Effector memory CD8-positive, alpha-beta T cell (primary cell): ENCODE data around the gene RRP8.
A peak's percentile ranks its signal among the peaks of the same experiment; 100 is the strongest.

Experiments used
- ATAC-seq: fragments of 150-1000 bp; cut with Tn5 transposase; replicated peaks from 2 replicates; pipeline ENCODE4 v1.10.0; 2021; ENCODE audit warnings: mild to moderate bottlenecking, moderate library complexity
- DNase-seq, 3 experiments: peaks; one replicate each; pipeline ENCODE4 v3.0.0; 2021
- H3K27ac Mint-ChIP-seq, 2 donors: one replicate each; pipeline ENCODE4 v1.8.0; 2022; ENCODE audit warnings: mild to moderate bottlenecking in 2 of 2, mixed read lengths in 2 of 2, moderate library complexity in 2 of 2
- H3K27me3 Mint-ChIP-seq, 2 donors: one replicate each; pipeline ENCODE4 v1.8.0; 2022; ENCODE audit warnings: mixed read lengths in 2 of 2
- H3K36me3 Mint-ChIP-seq: one replicate; pipeline ENCODE4 v1.8.0; 2022; ENCODE audit warnings: mild to moderate bottlenecking, moderate library complexity, mixed read lengths; ENCODE audit not compliant: insufficient read depth
- H3K4me1 Mint-ChIP-seq, 2 donors: one replicate each; pipeline ENCODE4 v1.8.0; 2022; ENCODE audit warnings: low read depth in 2 of 2, mixed read lengths in 2 of 2
- H3K4me3 Mint-ChIP-seq, 2 donors: one replicate each; pipeline ENCODE4 v1.8.0; 2022; ENCODE audit warnings: mild to moderate bottlenecking in 2 of 2, mixed read lengths in 2 of 2, moderate library complexity in 2 of 2
- H3K9me3 Mint-ChIP-seq, 2 donors: one replicate each; pipeline ENCODE4 v1.8.0; 2022; ENCODE audit warnings: mixed read lengths in 2 of 2

Gene RRP8

GRCh38 chr11:6570691-6571427, 32.6 kb downstream of the RRP8 start:
- Mint-ChIP-seq H3K4me3 (no peak overlapping the region), H3K27ac (no peak overlapping the region), H3K36me3 (peaks cover 3% of the 10 kb centered on the region), H3K9me3 (no peaks in the 10 kb centered on the region), H3K27me3 (no peaks in the 10 kb centered on the region), H3K4me1 (peaks cover 0 to 5% of the 10 kb centered on the region in 2 donors)
- no peak for DNase-seq
- ATAC-seq = no peak

- ATAC-seq (no peak), DNase-seq (no peak)
- peaks cover 0 to 5% of the 10 kb centered on the region in 2 donors for H3K4me1 Mint-ChIP-seq
- peaks cover 3% of the 10 kb centered on the region for H3K36me3 Mint-ChIP-seq
- H3K9me3 Mint-ChIP-seq = no peaks in the 10 kb centered on the region
- no peaks in the 10 kb centered on the region for H3K27me3 Mint-ChIP-seq
- H3K27ac Mint-ChIP-seq = peak overlapping the region in 1 of 2 donors; percentile 25
- H3K4me3 Mint-ChIP-seq = no peak overlapping the region
Measured at GRCh38 chr11:6569706-6570105, 33.7 kb downstream of the RRP8 start.

- Mint-ChIP-seq H3K27ac (no peak overlapping the region), H3K4me3 (no peak overlapping the region), H3K36me3 (peaks cover 3% of the 10 kb centered on the region), H3K4me1 (peaks cover 0 to 5% of the 10 kb centered on the region in 2 donors), H3K27me3 (no peaks in the 10 kb centered on the region), H3K9me3 (no peaks in the 10 kb centered on the region)
- DNase-seq = no peak
- no peak for ATAC-seq
Measured at GRCh38 chr11:6568191-6568918, 35.1 kb downstream of the RRP8 start.

- H3K36me3 Mint-ChIP-seq = peaks cover 3% of the 10 kb centered on the region
- ATAC-seq (no peak), DNase-seq (no peak)
- H3K4me3 Mint-ChIP-seq = no peak overlapping the region
- no peaks in the 10 kb centered on the region for H3K9me3 Mint-ChIP-seq
- no peak overlapping the region for H3K27ac Mint-ChIP-seq
- peaks cover 0 to 5% of the 10 kb centered on the region in 2 donors for H3K4me1 Mint-ChIP-seq
- H3K27me3 Mint-ChIP-seq = no peaks in the 10 kb centered on the region
Measured at GRCh38 chr11:6567371-6567745, 36.1 kb downstream of the RRP8 start.

GRCh38 chr11:6566704-6567370, 36.6 kb downstream of the RRP8 start:
- ATAC-seq (no peak), DNase-seq (no peak)
- H3K9me3 Mint-ChIP-seq = no peaks in the 10 kb centered on the region
- peaks cover 3% of the 10 kb centered on the region for H3K36me3 Mint-ChIP-seq
- H3K27me3 Mint-ChIP-seq = no peaks in the 10 kb centered on the region
- H3K27ac Mint-ChIP-seq = peak overlapping the region in 1 of 2 donors; percentile 25
- H3K4me1 Mint-ChIP-seq = peaks cover 0 to 5% of the 10 kb centered on the region in 2 donors
- no peak overlapping the region for H3K4me3 Mint-ChIP-seq

- Mint-ChIP-seq H3K27me3 (no peaks in the 10 kb centered on the region), H3K36me3 (peaks cover 3% of the 10 kb centered on the region), H3K4me1 (peaks cover 0 to 5% of the 10 kb centered on the region in 2 donors), H3K27ac (peak overlapping the region in 1 of 2 donors; percentile 25), H3K9me3 (no peaks in the 10 kb centered on the region), H3K4me3 (no peak overlapping the region)
- DNase-seq (no peak), ATAC-seq (no peak)
Measured at GRCh38 chr11:6565988-6566703, 37.3 kb downstream of the RRP8 start.

GRCh38 chr11:6565325-6565724, 38.1 kb downstream of the RRP8 start:
- peaks cover 3% of the 10 kb centered on the region for H3K36me3 Mint-ChIP-seq
- H3K27me3 Mint-ChIP-seq = no peaks in the 10 kb centered on the region
- DNase-seq (no peak), ATAC-seq (no peak)
- no peak overlapping the region for H3K27ac Mint-ChIP-seq
- no peak overlapping the region for H3K4me3 Mint-ChIP-seq
- peaks cover 0 to 5% of the 10 kb centered on the region in 2 donors for H3K4me1 Mint-ChIP-seq
- no peaks in the 10 kb centered on the region for H3K9me3 Mint-ChIP-seq

GRCh38 chr11:6563667-6564066, 39.7 kb downstream of the RRP8 start:
- H3K27ac Mint-ChIP-seq = no peak overlapping the region
- no peaks in the 10 kb centered on the region for H3K27me3 Mint-ChIP-seq
- H3K9me3 Mint-ChIP-seq = no peaks in the 10 kb centered on the region
- peaks cover 0 to 2% of the 10 kb centered on the region in 2 donors for H3K4me1 Mint-ChIP-seq
- H3K4me3 Mint-ChIP-seq = no peak overlapping the region
- DNase-seq = no peak
- ATAC-seq = no peak
- peaks cover under 1% of the 10 kb centered on the region for H3K36me3 Mint-ChIP-seq

- Mint-ChIP-seq H3K36me3 (no peaks in the 10 kb centered on the region), H3K4me3 (no peak overlapping the region), H3K27me3 (no peaks in the 10 kb centered on the region), H3K9me3 (no peaks in the 10 kb centered on the region), H3K4me1 (no peaks in the 10 kb centered on the region), H3K27ac (no peak overlapping the region)
- no peak for DNase-seq
- ATAC-seq = no peak
Measured at GRCh38 chr11:6563121-6563619, 40.2 kb downstream of the RRP8 start.

GRCh38 chr11:6561288-6561687, 42.1 kb downstream of the RRP8 start:
- Mint-ChIP-seq H3K27me3 (no peaks in the 10 kb centered on the region), H3K4me1 (no peaks in the 10 kb centered on the region), H3K27ac (peak overlapping the region in 1 of 2 donors; percentile 3), H3K36me3 (peaks cover under 1% of the 10 kb centered on the region), H3K4me3 (no peak overlapping the region), H3K9me3 (no peaks in the 10 kb centered on the region)
- ATAC-seq (no peak), DNase-seq (no peak)

- ATAC-seq (no peak), DNase-seq (no peak)
- Mint-ChIP-seq H3K4me3 (no peak overlapping the region), H3K27ac (no peak overlapping the region), H3K27me3 (no peaks in the 10 kb centered on the region), H3K9me3 (no peaks in the 10 kb centered on the region), H3K36me3 (peaks cover 2% of the 10 kb centered on the region), H3K4me1 (no peaks in the 10 kb centered on the region)
Measured at GRCh38 chr11:6559369-6559768, 44.0 kb downstream of the RRP8 start.

- DNase-seq (no peak), ATAC-seq (no peak)
- H3K4me3 Mint-ChIP-seq = no peak overlapping the region
- no peaks in the 10 kb centered on the region for H3K9me3 Mint-ChIP-seq
- H3K27me3 Mint-ChIP-seq = no peaks in the 10 kb centered on the region
- peaks cover 2% of the 10 kb centered on the region for H3K36me3 Mint-ChIP-seq
- H3K27ac Mint-ChIP-seq = no peak overlapping the region
- H3K4me1 Mint-ChIP-seq = no peaks in the 10 kb centered on the region
Measured at GRCh38 chr11:6557761-6558674, 45.4 kb downstream of the RRP8 start.
